LNCaP clone FGC (cell line): ENCODE data around the gene STARD13.

Source experiments
- DNase-seq: peaks from one replicate; pipeline ENCODE4 v3.0.0-alpha.2; 2011; ENCODE audit warnings: low read depth
- H3K4me3 ChIP-seq: 2 replicates; pipeline ENCODE4 v1.5.1; 2011; ENCODE audit warnings: mild to moderate bottlenecking, low read depth, low read length, control low read depth
- CTCF ChIP-seq: IDR thresholded peaks from 2 replicates; pipeline ENCODE4 v1.5.1; 2012; ENCODE audit warnings: mild to moderate bottlenecking; ENCODE audit not compliant: control insufficient read depth, insufficient read depth; ENCODE audit errors: extremely low read depth

Gene STARD13

GRCh38 chr13:33229446-33230177 lies 55.9 kb downstream of the STARD13 start:
- no peak for DNase-seq
- H3K4me3 ChIP-seq, result no peak overlapping the region
- TF ChIP-seq CTCF, result no peak

- peak overlapping the region; percentile 20 for H3K4me3 ChIP-seq
- TF ChIP-seq CTCF, result peak; percentile 72
- DNase-seq, result no peak
These were observed 56.7 kb downstream of the STARD13 start for GRCh38 chr13:33228648-33229445.

- peak overlapping the region; percentile 20 for H3K4me3 ChIP-seq
- TF ChIP-seq CTCF, result no peak
- DNase-seq, result peak; percentile 97
These were observed 57.5 kb downstream of the STARD13 start for GRCh38 chr13:33227927-33228647.

DNA sequence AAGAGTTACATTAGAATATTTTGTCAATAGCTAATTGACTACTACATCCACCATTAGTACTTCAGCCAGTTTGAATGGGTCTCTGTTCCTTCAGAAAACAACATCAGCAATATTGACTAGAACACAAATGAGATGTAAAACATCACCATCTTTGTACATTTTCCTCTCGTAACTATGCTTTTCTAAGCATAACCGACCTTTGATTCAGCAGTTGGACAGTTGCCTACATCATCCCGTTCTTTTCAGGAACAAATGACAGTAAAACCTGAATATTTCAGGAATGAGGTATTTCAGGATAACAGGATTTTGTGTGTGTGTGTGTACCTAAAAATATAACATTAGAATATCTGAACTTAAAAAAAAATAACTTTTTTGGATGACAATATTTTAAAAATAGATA lies 60.9 kb downstream of the STARD13 start:
- TF ChIP-seq CTCF, result no peak
- no peak for DNase-seq
- H3K4me3 ChIP-seq, result no peak overlapping the region

- no peak for DNase-seq
- TF ChIP-seq CTCF, result no peak
These were observed 61.4 kb downstream of the STARD13 start for GRCh38 chr13:33224191-33224590.

GRCh38 chr13:33219926-33220325 lies 65.6 kb downstream of the STARD13 start:
- TF ChIP-seq CTCF, result no peak
- no peak overlapping the region for H3K4me3 ChIP-seq
- no peak for DNase-seq

More at GRCh38 chr13:33224191-33224590, 61.4 kb downstream of the STARD13 start:
- H3K4me3 ChIP-seq, result no peak overlapping the region
